GM13976 (cell line): ENCODE results near the gene SH3BGRL2.

Experiments
- DNase-seq: peaks from one replicate; pipeline ENCODE4 v3.0.0; 2012; ENCODE audit warnings: low spot score
- CTCF ChIP-seq: IDR thresholded peaks from 2 replicates; pipeline ENCODE4 v1.5.1; 2012; ENCODE audit warnings: borderline replicate concordance, mild to moderate bottlenecking; ENCODE audit not compliant: insufficient read depth; ENCODE audit errors: extremely low read depth, missing control alignments, control extremely low read depth
- in situ Hi-C: fragments of 300-500 bp; cut with MboI; formaldehyde crosslinking; loops from one replicate; pipeline ENCODE4 v1.12.0; 2022; ENCODE audit warnings: low sequenced_read_pairs, mixed read lengths, inconsistent platforms; ENCODE audit not compliant: unreplicated experiment

Gene SH3BGRL2

GRCh38 chr6:79607000-79607399 is 24.1 kb upstream of the SH3BGRL2 start:
- TF ChIP-seq CTCF: no peak
- in situ Hi-C loops: no loop called here
- DNase-seq: no peak

- TF ChIP-seq CTCF: no peak
- no peak for DNase-seq
- in situ Hi-C loops: no loop called here
These were observed 22.6 kb upstream of the SH3BGRL2 start for GRCh38 chr6:79608334-79609224.

- no peak for TF ChIP-seq CTCF
- in situ Hi-C loops: no loop called here
These were observed 21.9 kb upstream of the SH3BGRL2 start for GRCh38 chr6:79609225-79609595.

GRCh38 chr6:79610306-79611009 is 20.7 kb upstream of the SH3BGRL2 start:
- TF ChIP-seq CTCF: no peak
- in situ Hi-C loops: no loop called here
- no peak for DNase-seq

More at GRCh38 chr6:79609225-79609595, 21.9 kb upstream of the SH3BGRL2 start:
- DNase-seq: no peak

- no peak for TF ChIP-seq CTCF
- in situ Hi-C loops: no loop called here
These were observed 18.7 kb upstream of the SH3BGRL2 start for GRCh38 chr6:79612457-79612856.

GRCh38 chr6:79612918-79613317 is 18.2 kb upstream of the SH3BGRL2 start:
- in situ Hi-C loops: no loop called here
- DNase-seq: no peak
- TF ChIP-seq CTCF: no peak

More at GRCh38 chr6:79612457-79612856, 18.7 kb upstream of the SH3BGRL2 start:
- no peak for DNase-seq
